ENCODE data around the gene TMEM54. TPM values are rescaled to one million over a fixed set of nuclear protein-coding genes. Genes with fewer than 3 reads are reported as not detected.

TMEM54 gene
- total and polyA plus RNA-seq, 4 donors: 0.92 to 10.9 (median 2.6) TPM

DNA sequence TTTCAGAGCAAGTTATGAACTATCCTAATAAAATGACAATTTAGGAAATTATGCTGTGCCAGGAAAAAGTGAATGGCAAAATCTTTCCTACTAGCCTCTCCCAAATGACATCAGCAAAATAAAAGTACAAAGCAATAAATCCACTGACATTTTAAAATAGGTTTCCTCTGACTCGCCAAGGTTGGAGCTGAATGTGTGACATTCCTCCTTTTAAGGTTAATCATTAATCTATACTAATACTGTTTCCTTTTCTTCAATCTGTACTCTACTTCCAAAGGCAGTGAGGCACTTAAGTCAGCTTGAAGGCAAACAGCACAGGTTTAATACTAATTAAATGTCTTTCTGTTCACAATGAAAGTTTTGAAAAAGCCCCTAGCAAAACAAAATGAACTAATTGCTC lies 47.7 kb upstream of the TMEM54 start:
- DNase-seq (ENCODE audit: low spot score): no peak
- WGBS: 18% methylated on average over 1 of the region's 1 CpG

DNA sequence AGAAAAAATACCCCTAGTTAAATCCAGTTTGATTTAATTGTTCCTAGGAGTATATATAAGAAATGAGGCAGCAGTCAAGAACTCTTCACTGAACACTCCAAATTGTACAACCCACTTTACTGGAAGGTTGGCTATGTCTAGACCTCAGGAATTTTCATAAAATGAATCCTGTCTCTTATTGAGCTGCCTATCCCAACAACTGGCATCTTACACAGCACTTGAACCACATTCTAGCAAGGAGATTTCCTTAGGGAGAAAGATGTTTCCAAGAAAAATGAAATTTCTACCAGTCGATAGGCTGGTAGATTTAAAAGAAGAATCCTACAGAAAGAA lies 47.2 kb upstream of the TMEM54 start:
- TF ChIP-seq RAD21 (IDR thresholded peaks at IDR 0.05): no peak
- TF ChIP-seq ATF3 (IDR thresholded peaks at IDR 0.05): no peak
- TF ChIP-seq HNF4G (IDR thresholded peaks at IDR 0.05): no peak
- no peak for TF ChIP-seq SP1 (IDR thresholded peaks at IDR 0.05)
- TF ChIP-seq FOXA2 (IDR thresholded peaks at IDR 0.05): no peak
- TF ChIP-seq NR2F2 (IDR thresholded peaks at IDR 0.05): no peak
- TF ChIP-seq JUND (IDR thresholded peaks at IDR 0.05): no peak
- Histone ChIP-seq H3K9ac (ENCODE audit: low read depth in 1 of 2, low read length in 2 of 2) (no peak overlapping the region), H3K4me3 (ENCODE audit: low read depth in 1 of 3, low read length in 3 of 3) (no peak overlapping the region), H3K4me1 (ENCODE audit: control insufficient read depth in 4 of 4, insufficient read depth in 4 of 4, low read length in 3 of 4) (peaks cover 4 to 18% (median 15%) of the 10 kb centered on the region in 4 donors), H3K27me3 (ENCODE audit: control insufficient read depth in 4 of 4, insufficient read depth in 4 of 4, low read length in 3 of 4) (no peaks in the 10 kb centered on the region), H3K36me3 (ENCODE audit: control insufficient read depth in 4 of 4, insufficient read depth in 3 of 4, low read depth in 1 of 4, low read length in 3 of 4) (peaks cover 0 to 21% (median 8%) of the 10 kb centered on the region in 4 donors), H3K9me3 (ENCODE audit: control insufficient read depth in 4 of 4, low read length in 3 of 4) (no peaks in the 10 kb centered on the region), H3K27ac (ENCODE audit: low read depth in 1 of 2, low read length in 2 of 2) (no peak overlapping the region)
- no peak for DNase-seq (ENCODE audit: low spot score)
- 94% methylated on average over 1 of the region's 1 CpG for WGBS

More for the DNA sequence above, 47.7 kb upstream of the TMEM54 start:
- Histone ChIP-seq H3K4me1 (ENCODE audit: control insufficient read depth in 4 of 4, insufficient read depth in 4 of 4, low read length in 3 of 4) (peaks cover 4 to 18% (median 15%) of the 10 kb centered on the region in 4 donors), H3K27ac (ENCODE audit: low read depth in 1 of 2, low read length in 2 of 2) (peak overlapping the region in 1 of 2 donors; percentile 14), H3K4me3 (ENCODE audit: low read depth in 1 of 3, low read length in 3 of 3) (no peak overlapping the region), H3K9ac (ENCODE audit: low read depth in 1 of 2, low read length in 2 of 2) (no peak overlapping the region), H3K9me3 (ENCODE audit: control insufficient read depth in 4 of 4, low read length in 3 of 4) (no peaks in the 10 kb centered on the region), H3K36me3 (ENCODE audit: control insufficient read depth in 4 of 4, insufficient read depth in 3 of 4, low read depth in 1 of 4, low read length in 3 of 4) (peaks cover 0 to 17% (median 6%) of the 10 kb centered on the region in 4 donors), H3K27me3 (ENCODE audit: control insufficient read depth in 4 of 4, insufficient read depth in 4 of 4, low read length in 3 of 4) (no peaks in the 10 kb centered on the region)
- peak in 1 of 2 donors; percentile 11 for TF ChIP-seq RXRA (IDR thresholded peaks at IDR 0.05)
- TF ChIP-seq YY1 (IDR thresholded peaks at IDR 0.05): no peak

DNA sequence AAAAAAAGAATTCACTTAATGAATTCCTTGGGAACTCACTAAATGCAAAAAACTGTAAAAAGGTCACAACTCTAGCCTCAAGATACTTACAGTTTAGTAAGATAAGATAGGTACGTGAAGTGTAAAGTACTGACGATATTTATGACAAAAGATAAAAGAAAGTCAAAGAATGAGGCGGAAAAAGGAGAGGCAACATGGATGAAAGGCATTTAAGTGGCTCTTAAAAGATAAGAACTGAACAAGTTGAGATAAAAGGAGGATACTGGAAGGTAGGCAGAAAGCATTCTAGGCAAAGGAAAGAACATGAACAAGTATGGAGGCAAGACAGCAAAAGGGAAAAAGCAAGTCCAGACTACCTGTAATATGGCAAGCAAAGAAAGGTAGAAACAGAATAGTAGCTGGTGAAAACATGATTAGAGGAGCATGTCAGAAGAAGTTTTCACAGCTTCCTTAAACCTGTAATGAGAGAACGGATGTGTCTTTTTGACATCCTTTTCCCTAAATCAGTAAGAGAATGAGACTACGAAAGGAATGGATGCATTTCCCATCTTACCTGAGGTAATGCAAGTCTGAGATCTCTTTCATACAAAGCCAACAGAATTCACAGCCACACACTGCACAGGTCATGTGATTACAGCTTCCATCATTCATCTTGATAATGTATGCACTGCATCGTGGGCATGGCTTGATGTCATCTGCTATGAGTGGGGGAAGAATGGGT lies 46.6 kb upstream of the TMEM54 start:
- Histone ChIP-seq H3K9me3 (ENCODE audit: control insufficient read depth in 4 of 4, low read length in 3 of 4) (no peaks in the 10 kb centered on the region), H3K27ac (ENCODE audit: low read depth in 1 of 2, low read length in 2 of 2) (no peak overlapping the region), H3K27me3 (ENCODE audit: control insufficient read depth in 4 of 4, insufficient read depth in 4 of 4, low read length in 3 of 4) (no peaks in the 10 kb centered on the region), H3K4me3 (ENCODE audit: low read depth in 1 of 3, low read length in 3 of 3) (no peak overlapping the region), H3K9ac (ENCODE audit: low read depth in 1 of 2, low read length in 2 of 2) (no peak overlapping the region), H3K4me1 (ENCODE audit: control insufficient read depth in 4 of 4, insufficient read depth in 4 of 4, low read length in 3 of 4) (peaks cover 4 to 18% (median 15%) of the 10 kb centered on the region in 4 donors), H3K36me3 (ENCODE audit: control insufficient read depth in 4 of 4, insufficient read depth in 3 of 4, low read depth in 1 of 4, low read length in 3 of 4) (peaks cover 2 to 21% (median 8%) of the 10 kb centered on the region in 4 donors)
- DNase-seq (ENCODE audit: low spot score): no peak
- 91% methylated on average over 6 of the region's 6 CpGs for WGBS
- TF ChIP-seq, protein P1, sequence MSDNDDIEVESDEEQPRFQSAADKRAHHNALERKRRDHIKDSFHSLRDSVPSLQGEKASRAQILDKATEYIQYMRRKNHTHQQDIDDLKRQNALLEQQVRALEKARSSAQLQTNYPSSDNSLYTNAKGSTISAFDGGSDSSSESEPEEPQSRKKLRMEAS (IDR thresholded peaks at IDR 0.05): no peak
- TF ChIP-seq REST (IDR thresholded peaks at IDR 0.05): no peak
- no peak for TF ChIP-seq SP1 (IDR thresholded peaks at IDR 0.05)
- TF ChIP-seq EGR1 (IDR thresholded peaks at IDR 0.05; ENCODE audit: low read depth in 2 of 2): no peak
- no peak for TF ChIP-seq ATF3 (IDR thresholded peaks at IDR 0.05)
- no peak for TF ChIP-seq HNF4A (conservative IDR thresholded peaks at IDR 0.05)
- TF ChIP-seq HNF4G (IDR thresholded peaks at IDR 0.05): no peak
- no peak for TF ChIP-seq RXRA (IDR thresholded peaks at IDR 0.05)
- no peak for TF ChIP-seq ZBTB33 (IDR thresholded peaks at IDR 0.05)
- TF ChIP-seq GABPA (IDR thresholded peaks at IDR 0.05 in 1 of 2, conservative IDR thresholded peaks at IDR 0.05 in 1 of 2): no peak
